ENCODE results near the gene LIFR. TPM values are rescaled to one million over a fixed set of nuclear protein-coding genes. Genes with fewer than 3 reads are reported as not detected.

LIFR gene
- total RNA-seq, 1 donor from 2014 or later = 13.8 TPM

DNA sequence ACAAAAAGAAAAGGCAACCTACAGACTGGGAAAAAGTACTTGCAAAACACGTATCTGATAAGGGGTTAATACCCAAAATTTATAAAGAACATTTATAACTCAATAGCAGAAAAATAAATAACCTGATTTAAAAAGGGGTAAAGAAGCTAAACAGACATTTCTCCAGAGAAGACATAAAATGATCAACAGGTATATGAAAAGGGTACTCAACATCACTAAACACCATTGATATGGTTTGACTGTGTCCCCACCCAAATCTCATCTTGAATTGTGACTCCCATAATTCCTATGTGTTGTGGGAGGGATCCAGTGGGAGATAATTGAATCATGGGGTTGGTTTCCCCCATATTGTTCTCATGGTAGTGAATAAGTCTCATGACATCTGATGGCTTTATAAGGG lies 27.1 kb upstream of the LIFR start:
- TF ChIP-seq, protein P1, sequence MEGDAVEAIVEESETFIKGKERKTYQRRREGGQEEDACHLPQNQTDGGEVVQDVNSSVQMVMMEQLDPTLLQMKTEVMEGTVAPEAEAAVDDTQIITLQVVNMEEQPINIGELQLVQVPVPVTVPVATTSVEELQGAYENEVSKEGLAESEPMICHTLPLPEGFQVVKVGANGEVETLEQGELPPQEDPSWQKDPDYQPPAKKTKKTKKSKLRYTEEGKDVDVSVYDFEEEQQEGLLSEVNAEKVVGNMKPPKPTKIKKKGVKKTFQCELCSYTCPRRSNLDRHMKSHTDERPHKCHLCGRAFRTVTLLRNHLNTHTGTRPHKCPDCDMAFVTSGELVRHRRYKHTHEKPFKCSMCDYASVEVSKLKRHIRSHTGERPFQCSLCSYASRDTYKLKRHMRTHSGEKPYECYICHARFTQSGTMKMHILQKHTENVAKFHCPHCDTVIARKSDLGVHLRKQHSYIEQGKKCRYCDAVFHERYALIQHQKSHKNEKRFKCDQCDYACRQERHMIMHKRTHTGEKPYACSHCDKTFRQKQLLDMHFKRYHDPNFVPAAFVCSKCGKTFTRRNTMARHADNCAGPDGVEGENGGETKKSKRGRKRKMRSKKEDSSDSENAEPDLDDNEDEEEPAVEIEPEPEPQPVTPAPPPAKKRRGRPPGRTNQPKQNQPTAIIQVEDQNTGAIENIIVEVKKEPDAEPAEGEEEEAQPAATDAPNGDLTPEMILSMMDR (IDR thresholded peaks at IDR 0.05; ENCODE audit: insufficient read depth, low read length, poor library complexity, severe bottlenecking) = no peak
- Histone ChIP-seq H3K27me3 (ENCODE audit: control insufficient read depth, insufficient read depth, low read length) (peaks cover 3% of the 10 kb centered on the region), H3K36me3 (ENCODE audit: control insufficient read depth, insufficient read depth, low read length) (no peaks in the 10 kb centered on the region), H3K4me3 (ENCODE audit: low read depth, low read length) (no peak overlapping the region)
- DNase-seq (ENCODE audit: low read depth) = no peak

DNA sequence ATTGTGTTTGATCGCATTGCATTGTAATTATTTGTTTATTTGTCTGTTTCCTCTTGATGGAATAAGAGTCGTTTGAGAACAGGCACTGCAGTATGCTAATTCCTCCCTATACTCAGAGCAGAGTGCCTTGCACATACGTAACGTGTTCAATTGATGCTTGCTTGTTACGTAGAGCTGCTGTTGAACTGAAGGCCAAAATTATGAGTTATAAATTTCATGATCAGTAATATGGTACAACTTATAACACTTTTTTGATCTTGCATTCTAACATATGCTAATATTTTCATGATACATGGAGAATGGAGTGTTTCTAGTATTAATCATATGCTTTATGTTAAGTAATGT lies 26.5 kb upstream of the LIFR start:
- peaks cover 3% of the 10 kb centered on the region for H3K27me3 ChIP-seq (ENCODE audit: control insufficient read depth, insufficient read depth, low read length)

DNA sequence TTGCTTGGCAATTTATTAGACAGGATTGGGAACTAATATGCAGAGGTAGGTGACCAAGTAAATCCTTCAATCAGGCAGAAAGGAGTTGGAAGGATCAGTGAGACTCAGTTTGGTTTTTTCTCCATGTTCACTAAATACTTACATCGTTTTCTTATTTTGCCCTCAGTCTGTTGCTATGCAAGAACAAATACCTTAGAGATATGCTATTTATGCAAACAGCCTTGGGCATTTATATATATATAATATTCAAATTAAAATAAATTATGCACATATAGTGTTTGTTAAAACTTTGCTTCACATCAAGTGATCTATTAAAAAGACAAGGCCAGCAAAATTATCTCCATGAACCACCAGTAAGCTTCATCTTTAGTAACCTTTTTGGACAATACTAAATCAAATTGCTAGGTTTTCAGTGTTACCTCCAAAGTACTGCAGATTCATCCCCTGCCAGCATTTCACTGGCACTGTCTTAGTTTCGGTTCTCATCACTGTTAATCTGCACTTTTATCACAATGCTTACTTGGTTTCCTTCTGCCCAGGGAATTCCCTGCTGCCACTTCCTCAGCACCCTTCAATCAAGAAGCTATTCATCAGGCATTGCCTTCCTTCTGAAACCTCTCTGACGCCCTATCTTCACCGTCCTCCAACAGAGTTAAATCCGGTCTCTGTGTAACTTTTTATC lies 26.0 kb upstream of the LIFR start:
- DNase-seq (ENCODE audit: low read depth) = no peak

More for the DNA sequence above, 26.5 kb upstream of the LIFR start:
- no peak for DNase-seq (ENCODE audit: low read depth)
- no peak overlapping the region for H3K4me3 ChIP-seq (ENCODE audit: low read depth, low read length)
- TF ChIP-seq, protein P1 (IDR thresholded peaks at IDR 0.05; ENCODE audit: insufficient read depth, low read length, poor library complexity, severe bottlenecking) = no peak
- no peaks in the 10 kb centered on the region for H3K36me3 ChIP-seq (ENCODE audit: control insufficient read depth, insufficient read depth, low read length)

DNA sequence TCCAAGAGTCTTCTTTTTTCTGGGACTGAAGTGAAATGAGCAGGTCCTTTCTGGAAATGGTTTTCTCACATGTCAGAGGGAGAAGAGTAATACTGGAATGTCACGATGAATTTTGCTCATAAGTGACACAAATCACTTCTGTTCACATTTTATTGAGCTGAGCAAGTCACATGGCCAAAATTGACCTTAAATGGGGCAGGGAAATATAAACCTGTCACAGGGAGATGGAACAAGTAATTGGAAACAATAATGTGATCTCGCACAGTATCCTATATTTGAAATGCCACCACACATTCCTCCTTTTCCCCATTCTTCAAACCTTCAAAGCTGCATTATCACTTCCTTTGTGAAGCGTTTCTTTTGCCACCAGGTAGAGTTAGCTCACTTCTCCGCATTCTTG lies 25.2 kb upstream of the LIFR start:
- no peak for DNase-seq (ENCODE audit: low read depth)
- TF ChIP-seq, protein P1 (IDR thresholded peaks at IDR 0.05; ENCODE audit: insufficient read depth, low read length, poor library complexity, severe bottlenecking) = no peak
- Histone ChIP-seq H3K27me3 (ENCODE audit: control insufficient read depth, insufficient read depth, low read length) (peaks cover 3% of the 10 kb centered on the region), H3K36me3 (ENCODE audit: control insufficient read depth, insufficient read depth, low read length) (no peaks in the 10 kb centered on the region), H3K4me3 (ENCODE audit: low read depth, low read length) (no peak overlapping the region)

More for the DNA sequence above, 26.0 kb upstream of the LIFR start:
- H3K36me3 ChIP-seq (ENCODE audit: control insufficient read depth, insufficient read depth, low read length) = no peaks in the 10 kb centered on the region
- no peak overlapping the region for H3K4me3 ChIP-seq (ENCODE audit: low read depth, low read length)
- peaks cover 3% of the 10 kb centered on the region for H3K27me3 ChIP-seq (ENCODE audit: control insufficient read depth, insufficient read depth, low read length)
- TF ChIP-seq, protein P1 (IDR thresholded peaks at IDR 0.05; ENCODE audit: insufficient read depth, low read length, poor library complexity, severe bottlenecking) = no peak

DNA sequence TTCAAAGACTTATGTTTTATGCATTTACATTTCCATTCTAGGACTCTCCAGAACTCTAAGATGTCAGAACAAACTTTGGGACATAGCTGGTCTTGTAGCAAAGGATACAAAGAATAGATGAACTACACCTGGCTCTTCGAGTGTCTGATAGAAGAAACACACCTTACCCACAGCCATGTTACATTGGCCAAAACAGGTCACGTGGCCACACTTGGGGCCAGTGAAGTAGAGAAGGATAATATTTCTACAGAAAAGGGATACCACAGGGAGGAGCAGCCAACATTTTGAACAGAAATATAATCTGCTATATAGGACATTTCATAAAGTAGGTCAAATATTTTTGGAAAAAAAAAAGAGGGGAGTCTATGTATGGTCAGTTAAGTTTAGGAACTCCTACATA lies 22.7 kb upstream of the LIFR start:
- DNase-seq (ENCODE audit: low read depth) = no peak
- no peak overlapping the region for H3K4me3 ChIP-seq (ENCODE audit: low read depth, low read length)
- no peaks in the 10 kb centered on the region for H3K36me3 ChIP-seq (ENCODE audit: control insufficient read depth, insufficient read depth, low read length)
- TF ChIP-seq, protein P1 (IDR thresholded peaks at IDR 0.05; ENCODE audit: insufficient read depth, low read length, poor library complexity, severe bottlenecking) = no peak
- H3K27me3 ChIP-seq (ENCODE audit: control insufficient read depth, insufficient read depth, low read length) = peaks cover 3% of the 10 kb centered on the region

Data from kidney epithelial cell (primary cell).